Mesothelial cell of epicardium (in vitro differentiated cells): Measurements from ENCODE around the gene WRAP73. TPM values are rescaled to one million over a fixed set of nuclear protein-coding genes. Genes with fewer than 3 reads are reported as not detected.

ENCODE experiments used
- DNase-seq, 2 experiments: peaks; one replicate each; pipeline ENCODE4 v3.0.0; 2021; ENCODE audit warnings: low spot score in 2 of 2; ENCODE audit not compliant: unreplicated experiment in 2 of 2
- H3K27ac Mint-ChIP-seq: 2 replicates; pipeline ENCODE4 v1.8.0; 2021; ENCODE audit warnings: mixed read lengths
- H3K27me3 Mint-ChIP-seq: 2 replicates; pipeline ENCODE4 v1.8.0; 2021; ENCODE audit warnings: low read depth, mixed read lengths
- H3K36me3 Mint-ChIP-seq: 2 replicates; pipeline ENCODE4 v1.8.0; 2021; ENCODE audit warnings: mixed read lengths
- H3K4me1 Mint-ChIP-seq: 2 replicates; pipeline ENCODE4 v1.8.0; 2021; ENCODE audit warnings: mixed read lengths
- H3K4me3 Mint-ChIP-seq: 2 replicates; pipeline ENCODE4 v1.8.0; 2021; ENCODE audit warnings: mild to moderate bottlenecking, moderate library complexity, mixed read lengths
- H3K9me3 Mint-ChIP-seq: 2 replicates; pipeline ENCODE4 v1.8.0; 2021; ENCODE audit warnings: mixed read lengths
- CTCF ChIP-seq: fragments of 200-600 bp; sonication (generic); IDR thresholded peaks from one replicate; pipeline ENCODE4 v1.5.0; 2021; ENCODE audit warnings: antibody characterized with exemption; ENCODE audit not compliant: unreplicated experiment
- total RNA-seq: library from RNA; stranded (reverse); gene quantifications from 3 replicates; pipeline ENCODE4 v1.2.1, GENCODE V29; 2021

The WRAP73 gene
- total RNA-seq, 1 donor from 2014 or later, result 20.8 TPM

DNA sequence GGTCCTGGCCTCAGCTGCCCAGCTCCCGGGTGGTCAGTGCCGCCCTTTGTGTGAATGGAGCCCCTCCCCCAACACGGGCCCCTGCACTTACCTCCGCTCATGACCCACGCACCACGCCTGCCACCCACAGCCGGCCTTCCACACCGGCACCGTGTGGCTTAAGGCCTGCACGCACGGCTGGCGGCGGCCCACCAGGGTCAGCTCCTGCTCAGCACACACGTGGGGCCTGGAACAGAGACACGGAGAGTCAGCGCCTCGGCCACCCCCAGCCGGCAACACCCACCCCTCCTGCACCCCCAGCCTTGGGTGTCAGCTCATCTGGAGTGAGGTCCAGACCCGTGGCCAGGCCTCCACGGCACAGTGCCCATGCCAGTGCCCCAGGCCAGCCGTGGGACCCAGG, 47.5 kb downstream of the WRAP73 start:
- H3K4me1 Mint-ChIP-seq, result peaks cover 17% of the 10 kb centered on the region
- TF ChIP-seq CTCF, result no peak
- peaks cover 3% of the 10 kb centered on the region for H3K36me3 Mint-ChIP-seq
- no peaks in the 10 kb centered on the region for H3K27me3 Mint-ChIP-seq
- H3K27ac Mint-ChIP-seq, result no peak overlapping the region
- DNase-seq, result no peak
- H3K4me3 Mint-ChIP-seq, result no peak overlapping the region
- H3K9me3 Mint-ChIP-seq, result no peaks in the 10 kb centered on the region

- Mint-ChIP-seq H3K36me3 (peaks cover 3% of the 10 kb centered on the region), H3K4me1 (peaks cover 20% of the 10 kb centered on the region), H3K27me3 (no peaks in the 10 kb centered on the region), H3K27ac (no peak overlapping the region), H3K9me3 (no peaks in the 10 kb centered on the region), H3K4me3 (no peak overlapping the region)
- no peak for TF ChIP-seq CTCF
- no peak for DNase-seq
Measured at GRCh38 chr1:3601743-3602142, 48.2 kb downstream of the WRAP73 start.

DNA sequence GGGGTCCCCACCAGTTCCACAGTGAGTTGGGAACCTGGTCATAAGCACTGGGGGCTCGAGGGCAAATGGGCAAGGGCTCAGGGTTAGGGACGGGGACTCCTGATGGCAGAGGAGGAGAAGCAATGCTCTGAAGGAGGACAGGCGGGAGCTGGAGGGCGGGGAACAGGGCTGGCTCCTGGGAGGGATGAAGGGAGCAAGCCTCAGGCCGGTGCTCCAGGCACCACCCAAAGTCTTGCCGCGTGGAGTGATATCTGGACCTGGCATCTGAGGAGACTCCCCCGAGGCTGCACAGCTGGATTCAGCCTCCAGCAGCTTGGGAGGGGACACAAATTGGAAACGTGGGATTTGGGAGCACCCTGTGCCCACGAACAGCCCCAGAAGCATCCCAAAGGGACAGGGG, 49.5 kb downstream of the WRAP73 start:
- DNase-seq, result no peak
- H3K27ac Mint-ChIP-seq, result no peak overlapping the region
- TF ChIP-seq CTCF, result no peak

GRCh38 chr1:3599816-3600215, 50.1 kb downstream of the WRAP73 start:
- no peak for DNase-seq
- Mint-ChIP-seq H3K36me3 (peaks cover 3% of the 10 kb centered on the region), H3K4me3 (no peak overlapping the region), H3K27ac (no peak overlapping the region), H3K4me1 (peaks cover 20% of the 10 kb centered on the region), H3K9me3 (no peaks in the 10 kb centered on the region), H3K27me3 (no peaks in the 10 kb centered on the region)
- TF ChIP-seq CTCF, result no peak

More for the DNA sequence above, 49.5 kb downstream of the WRAP73 start:
- Mint-ChIP-seq H3K9me3 (no peaks in the 10 kb centered on the region), H3K4me3 (no peak overlapping the region), H3K4me1 (peaks cover 20% of the 10 kb centered on the region), H3K36me3 (peaks cover 3% of the 10 kb centered on the region), H3K27me3 (no peaks in the 10 kb centered on the region)

DNA sequence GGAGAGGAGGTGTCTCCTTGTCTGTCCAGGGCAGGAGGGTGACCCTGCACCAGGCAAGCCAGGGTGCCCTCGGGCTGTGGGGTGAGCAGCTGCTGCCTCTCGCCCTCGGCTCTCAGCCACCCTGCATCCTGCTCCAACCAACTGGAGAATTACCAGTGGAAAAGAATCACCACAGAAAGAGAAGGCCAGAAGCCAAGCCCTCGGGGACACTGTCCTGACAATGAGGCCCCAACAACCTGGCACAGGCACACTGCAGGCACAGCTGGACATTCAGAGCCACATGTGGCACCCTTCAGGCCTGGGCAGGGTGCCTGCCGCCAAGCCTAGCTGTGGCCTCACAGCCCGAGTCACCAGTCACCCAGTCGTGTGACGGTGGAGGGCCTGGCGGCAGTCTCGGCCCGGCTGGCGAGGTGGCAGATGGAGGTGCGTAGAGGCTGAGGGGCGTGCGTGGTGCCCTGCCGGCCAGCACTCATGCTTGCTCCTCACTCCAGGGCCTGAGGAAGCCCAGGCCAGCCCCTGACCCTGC, 50.6 kb downstream of the WRAP73 start:
- no peaks in the 10 kb centered on the region for H3K27me3 Mint-ChIP-seq

More for the DNA sequence above, 50.6 kb downstream of the WRAP73 start:
- DNase-seq, result no peak
- peaks cover 3% of the 10 kb centered on the region for H3K36me3 Mint-ChIP-seq
- peaks cover 20% of the 10 kb centered on the region for H3K4me1 Mint-ChIP-seq
- no peak overlapping the region for H3K4me3 Mint-ChIP-seq
- TF ChIP-seq CTCF, result no peak
- no peaks in the 10 kb centered on the region for H3K9me3 Mint-ChIP-seq
- no peak overlapping the region for H3K27ac Mint-ChIP-seq
